NCI-H1092 treated with DMSO at 0.1 percent for 48 hours (cell line): ENCODE measurements around the gene ASAP2.
"Not testable (repeated sequence)": the region's sequence is repeated elsewhere in the genome, so short reads cannot be mapped to it uniquely, and the experiment has no call there.

Source experiments
- DNase-seq: peaks from one replicate; lab custom pipeline; 2025; lab: John Stamatoyannopoulos, UW

The ASAP2 gene

DNA sequence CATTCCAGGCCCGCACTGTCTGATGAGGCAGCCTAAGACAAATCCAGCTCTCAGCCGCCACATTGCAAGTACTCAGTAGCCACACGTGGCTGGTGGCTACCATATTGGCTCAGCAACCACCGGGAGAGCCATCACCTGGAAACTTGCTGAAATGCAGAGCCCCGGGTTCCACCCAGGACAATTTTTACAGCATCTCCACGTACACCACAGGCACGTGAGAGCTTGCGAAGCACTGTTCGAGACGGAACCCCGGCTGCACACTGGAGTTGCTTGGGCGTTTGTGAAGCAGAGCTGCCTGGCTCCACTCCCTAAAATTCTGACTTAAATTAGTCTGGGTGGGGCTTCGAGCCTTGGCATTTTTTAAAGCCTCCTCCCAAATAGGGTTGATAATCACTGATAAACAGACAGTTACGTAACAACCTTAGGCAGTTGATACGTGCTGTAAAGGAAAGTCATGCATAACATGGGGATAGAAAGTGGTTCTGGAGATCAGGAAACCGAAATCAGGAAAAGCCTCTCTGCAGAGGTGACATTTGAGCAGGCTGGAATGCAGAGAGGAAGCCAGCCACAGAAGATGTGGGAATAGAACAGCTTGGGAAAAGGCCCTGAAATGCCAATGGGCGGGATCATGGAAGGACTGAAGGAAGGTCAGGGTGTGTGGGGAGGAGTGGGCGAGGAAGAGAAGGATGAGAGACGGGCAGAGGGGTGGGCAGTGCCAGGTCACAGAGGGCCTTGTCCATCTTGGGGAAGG lies 6.2 kb downstream of the ASAP2 start:
- no peak for DNase-seq

GRCh38 chr2:9213477-9214051 lies 7.0 kb downstream of the ASAP2 start:
- DNase-seq: no peak

DNA sequence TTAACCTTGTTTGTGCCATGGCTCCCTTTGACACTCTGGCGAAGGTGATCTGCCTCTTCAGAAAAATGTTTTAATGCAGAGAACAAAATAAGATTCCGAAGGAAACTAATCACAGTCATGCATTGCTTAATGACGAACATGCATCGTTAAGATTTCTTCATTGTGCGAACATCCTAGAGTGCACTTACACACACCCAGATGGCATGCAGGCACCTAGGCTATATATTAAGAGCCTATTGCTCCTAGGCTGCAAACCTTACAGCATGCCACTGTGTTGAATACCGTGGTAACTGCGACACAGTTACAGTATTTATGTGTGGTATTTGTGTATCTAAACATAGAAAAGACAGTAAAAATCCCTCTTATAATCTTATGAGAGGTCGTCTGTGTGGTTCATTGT lies 8.3 kb downstream of the ASAP2 start:
- DNase-seq: no peak

- DNase-seq: no peak
Observed at GRCh38 chr2:9215680-9216079, 9.1 kb downstream of the ASAP2 start.

DNA sequence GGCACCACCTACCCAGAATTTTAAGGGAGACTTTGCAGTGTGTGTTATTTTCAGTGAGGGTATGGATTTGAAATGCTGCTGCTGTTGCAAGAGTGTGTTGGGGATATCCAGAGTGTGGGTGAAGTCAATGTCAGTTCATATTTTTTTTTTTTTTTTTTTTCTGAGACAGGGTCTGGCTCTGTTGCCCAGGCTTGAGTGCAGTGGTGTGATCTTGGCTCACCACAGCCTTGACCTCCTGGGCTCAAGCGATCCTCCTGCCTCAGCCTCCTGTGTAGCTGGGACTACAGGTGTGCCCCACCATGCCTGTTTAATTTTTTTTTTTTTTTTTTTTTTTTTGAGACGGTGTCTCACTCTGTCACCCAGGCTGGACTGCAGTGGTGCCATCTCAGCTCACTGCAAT lies 9.5 kb downstream of the ASAP2 start:
- not testable (repeated sequence) for DNase-seq

GRCh38 chr2:9217838-9218770 lies 11.5 kb downstream of the ASAP2 start:
- DNase-seq: no peak

GRCh38 chr2:9219027-9219445 lies 12.4 kb downstream of the ASAP2 start:
- DNase-seq: no peak

DNA sequence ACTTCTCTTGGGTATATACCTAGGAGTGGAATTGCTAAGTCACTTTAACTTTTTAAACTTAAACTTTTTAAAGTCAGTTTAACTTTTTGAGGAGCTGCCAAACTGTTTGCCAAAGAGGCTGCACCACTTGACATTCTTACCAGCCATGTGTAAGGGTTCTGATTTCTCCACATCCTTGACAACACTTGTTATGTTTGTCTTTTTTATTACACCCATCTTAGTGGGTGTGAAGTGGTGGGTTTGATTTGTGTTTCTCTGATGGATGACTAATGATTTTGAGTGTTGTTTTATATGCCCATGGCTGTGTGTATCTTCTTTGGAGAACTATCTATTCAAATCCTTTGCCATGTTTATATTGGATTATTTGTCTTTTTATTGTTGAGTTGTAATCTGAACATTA lies 13.6 kb downstream of the ASAP2 start:
- no peak for DNase-seq

DNA sequence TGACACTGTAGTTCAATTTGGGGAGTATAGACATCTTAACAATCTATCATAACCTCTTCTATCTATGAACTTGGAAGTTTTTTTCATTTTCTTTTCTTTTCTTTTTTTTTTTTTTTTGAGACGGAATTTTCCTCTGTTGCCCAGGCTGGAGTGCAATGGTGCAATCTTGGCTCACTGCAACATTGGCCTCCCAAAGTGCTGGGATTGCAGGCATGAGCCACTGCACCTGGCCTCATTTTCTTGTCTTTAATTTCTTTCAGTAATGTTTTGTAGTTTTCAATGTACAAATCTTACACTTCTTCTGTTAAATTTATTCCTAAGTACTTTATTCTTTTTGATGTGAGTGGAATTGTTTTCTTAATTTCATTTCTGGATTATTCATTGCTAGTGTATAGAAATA lies 14.6 kb downstream of the ASAP2 start:
- DNase-seq: no peak

- DNase-seq: no peak
Observed at GRCh38 chr2:9222239-9222892, 15.8 kb downstream of the ASAP2 start.

- DNase-seq: no peak
Observed at GRCh38 chr2:9222893-9223287, 16.3 kb downstream of the ASAP2 start.

- no peak for DNase-seq
Observed at GRCh38 chr2:9225806-9226205, 19.2 kb downstream of the ASAP2 start.

DNA sequence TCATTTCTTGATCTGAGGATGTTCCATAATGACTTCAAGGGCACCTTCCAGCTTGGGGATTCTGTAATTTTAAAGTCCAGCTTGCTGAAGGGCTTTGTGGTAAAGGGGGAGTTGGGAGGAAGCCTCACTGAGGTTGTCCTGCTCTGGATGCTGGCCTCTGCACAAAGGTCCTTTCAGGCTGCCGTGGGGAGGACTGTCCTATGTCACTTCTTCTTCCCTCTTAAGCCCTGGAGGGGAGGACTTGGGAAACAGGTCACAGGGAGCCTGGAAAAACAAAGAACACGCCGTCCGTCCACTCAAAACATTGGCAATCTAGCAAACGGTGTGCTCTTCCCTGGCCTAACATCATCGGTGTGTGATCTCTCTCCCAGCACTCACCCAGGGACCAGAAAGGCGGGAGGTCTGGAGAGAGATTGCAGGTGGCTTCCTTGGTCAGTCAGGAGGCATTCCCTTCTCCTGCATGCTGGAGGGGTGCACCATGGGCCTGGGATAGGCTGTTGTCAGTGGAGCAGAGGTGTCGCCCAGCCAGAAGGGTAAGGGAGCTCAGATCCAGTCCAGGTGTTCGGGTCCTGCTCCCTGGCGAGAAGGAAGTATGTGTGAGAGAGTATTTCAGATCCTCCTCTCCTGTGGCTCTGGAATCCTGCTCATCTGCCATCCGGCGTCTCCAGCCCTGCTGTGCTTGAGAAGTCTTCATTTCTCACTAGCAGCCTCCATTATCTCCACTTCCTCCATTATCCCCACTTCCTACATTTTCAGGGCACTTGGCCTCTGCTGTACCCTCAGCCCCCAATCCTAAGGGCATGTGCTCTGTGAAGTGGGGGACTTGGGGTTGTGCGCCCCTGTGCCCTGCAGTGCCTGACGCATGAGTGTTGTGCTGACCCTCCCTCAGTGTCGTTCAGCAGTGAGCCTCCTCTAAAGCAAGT lies 20.1 kb downstream of the ASAP2 start:
- no peak for DNase-seq

DNA sequence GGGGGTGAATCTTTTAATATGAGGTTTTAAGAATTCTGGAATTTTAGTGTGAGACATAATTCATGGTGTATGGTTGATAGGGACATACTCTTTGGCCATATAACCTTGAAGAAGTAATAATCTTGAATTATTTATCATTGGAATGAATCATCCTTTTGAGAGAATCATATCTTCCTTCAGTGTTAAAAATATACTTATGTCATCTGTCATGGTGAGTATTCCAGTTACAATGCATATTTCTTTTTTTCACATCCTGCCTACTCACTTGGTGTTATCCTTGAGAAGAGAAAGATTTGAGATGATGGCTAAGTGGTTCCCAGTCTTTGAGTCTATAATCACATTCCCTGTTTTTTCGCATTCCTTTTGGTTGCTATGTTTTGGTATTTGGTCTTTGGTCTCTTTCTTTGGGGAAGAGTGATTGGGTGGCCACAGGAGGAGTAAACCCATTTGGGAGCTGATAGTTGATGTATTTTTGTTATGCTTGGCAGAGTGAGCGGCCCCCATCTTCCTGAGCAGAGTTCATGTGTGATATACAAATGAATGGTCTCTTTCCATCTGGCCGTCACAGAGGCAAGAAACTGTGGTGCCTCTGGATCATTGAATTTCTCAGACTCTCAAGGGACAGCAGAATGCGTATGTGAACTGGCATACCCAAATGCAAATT lies 21.6 kb downstream of the ASAP2 start:
- no peak for DNase-seq

DNA sequence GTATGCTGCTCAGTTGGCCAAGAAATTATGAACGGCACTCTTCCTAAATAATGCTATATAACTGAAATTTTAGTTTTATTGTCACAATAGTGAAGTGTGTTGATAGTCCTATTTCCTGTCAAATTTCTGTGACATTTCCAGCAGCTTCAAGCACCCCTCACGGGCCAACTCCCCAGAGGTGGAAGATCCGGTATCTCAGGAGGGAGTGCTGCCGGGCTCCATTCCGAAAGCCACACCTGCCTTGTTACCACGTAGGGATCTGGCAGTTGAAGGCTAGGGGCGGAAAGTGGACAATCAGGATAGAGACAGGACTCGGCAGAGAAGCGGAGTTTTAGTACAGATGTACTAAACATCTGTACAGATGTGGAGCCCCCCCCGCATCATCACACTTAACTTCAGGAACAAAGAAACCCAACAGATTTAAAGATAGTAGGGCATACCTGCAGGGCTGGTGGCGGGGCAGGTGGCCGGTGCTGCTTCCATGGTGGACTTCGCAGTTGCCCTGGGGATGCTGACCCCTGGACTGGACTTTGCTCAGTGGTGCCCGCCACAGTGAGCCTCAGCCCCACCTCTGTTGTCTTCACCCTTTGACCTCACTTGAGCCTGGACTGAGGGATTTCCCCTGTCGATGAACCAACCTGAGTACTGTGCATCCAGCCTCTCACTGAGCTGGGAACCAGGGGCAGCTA lies 22.3 kb downstream of the ASAP2 start:
- no peak for DNase-seq

GRCh38 chr2:9229470-9229820 lies 22.8 kb downstream of the ASAP2 start:
- DNase-seq: no peak

GRCh38 chr2:9230051-9230802 lies 23.6 kb downstream of the ASAP2 start:
- DNase-seq: no peak

DNA sequence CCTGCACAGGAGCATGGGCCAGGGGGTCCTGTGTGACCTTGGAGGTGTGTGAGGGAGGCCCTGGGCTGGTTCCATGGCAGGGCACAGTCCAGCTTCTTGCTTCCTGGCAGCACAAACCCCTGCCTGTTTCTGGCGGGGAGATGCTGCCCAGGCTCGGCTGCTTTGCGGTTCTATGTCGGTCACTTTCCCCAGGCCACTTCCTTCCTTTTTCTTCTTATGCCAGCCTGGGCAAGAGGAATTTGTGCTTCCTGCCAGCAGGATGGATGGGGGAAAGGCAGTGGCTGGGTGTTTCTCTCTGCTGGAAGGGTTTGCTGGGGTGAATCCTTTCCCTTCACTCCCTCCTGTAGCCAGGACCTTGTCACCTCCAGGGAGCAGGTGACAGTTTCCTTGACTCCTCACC lies 24.3 kb downstream of the ASAP2 start:
- no peak for DNase-seq
